Medulla oblongata (tissue), 1 donor: ENCODE data around the gene SYNCRIP.
"Not testable (repeated sequence)": the region's sequence is repeated elsewhere in the genome, so short reads cannot be mapped to it uniquely, and the experiment has no call there.

Experiments
- DNase-seq: peaks from one replicate; pipeline ENCODE4 v3.0.0-alpha.2; 2015; ENCODE audit errors: extremely low spot score

Gene SYNCRIP

GRCh38 chr6:85670573-85670972 lies 27.9 kb upstream of the SYNCRIP start:
- DNase-seq, result peak; percentile 25

GRCh38 chr6:85669735-85670194 lies 27.1 kb upstream of the SYNCRIP start:
- no peak for DNase-seq

- DNase-seq, result no peak
Observed at GRCh38 chr6:85662251-85662650, 19.6 kb upstream of the SYNCRIP start.

- no peak for DNase-seq
Observed at GRCh38 chr6:85660181-85660611, 17.5 kb upstream of the SYNCRIP start.

GRCh38 chr6:85650606-85651005 lies 7.9 kb upstream of the SYNCRIP start:
- no peak for DNase-seq

GRCh38 chr6:85644279-85644762 lies 1.6 kb upstream of the SYNCRIP start:
- no peak for DNase-seq

- DNase-seq, result peak; percentile 89
Observed at GRCh38 chr6:85643537-85644278, 1.0 kb upstream of the SYNCRIP start.

GRCh38 chr6:85641897-85642773 lies 551 bp downstream of the SYNCRIP start:
- DNase-seq, result peak; percentile 63

GRCh38 chr6:85641522-85641896 lies 1.2 kb downstream of the SYNCRIP start:
- DNase-seq, result peak; percentile 25

- DNase-seq, result no peak
Observed at GRCh38 chr6:85640821-85641220, 1.9 kb downstream of the SYNCRIP start.

- DNase-seq, result no peak
Observed at GRCh38 chr6:85637579-85637978, 5.1 kb downstream of the SYNCRIP start.

GRCh38 chr6:85632164-85632942 lies 10.3 kb downstream of the SYNCRIP start:
- no peak for DNase-seq

- not testable (repeated sequence) for DNase-seq
Observed at GRCh38 chr6:85631117-85631516, 11.6 kb downstream of the SYNCRIP start.

- DNase-seq, result no peak
Observed at GRCh38 chr6:85628353-85628752, 14.3 kb downstream of the SYNCRIP start.

GRCh38 chr6:85620308-85620707 lies 22.4 kb downstream of the SYNCRIP start:
- DNase-seq, result no peak

- no peak for DNase-seq
Observed at GRCh38 chr6:85614780-85615179, 27.9 kb downstream of the SYNCRIP start.

GRCh38 chr6:85612690-85613474 lies 29.8 kb downstream of the SYNCRIP start:
- DNase-seq, result no peak

- DNase-seq, result no peak
Observed at GRCh38 chr6:85610182-85610895, 32.3 kb downstream of the SYNCRIP start.

- DNase-seq, result no peak
Observed at GRCh38 chr6:85602100-85602499, 40.6 kb downstream of the SYNCRIP start.

- DNase-seq, result no peak
Observed at GRCh38 chr6:85600713-85601313, 41.9 kb downstream of the SYNCRIP start.
